ENCODE measurements around the gene DRG2. TPM values are rescaled to one million over a fixed set of nuclear protein-coding genes. Genes with fewer than 3 reads are reported as not detected.

The DRG2 gene
- total RNA-seq, 1 experiment from 2014 or later, result 34.5 TPM

DNA sequence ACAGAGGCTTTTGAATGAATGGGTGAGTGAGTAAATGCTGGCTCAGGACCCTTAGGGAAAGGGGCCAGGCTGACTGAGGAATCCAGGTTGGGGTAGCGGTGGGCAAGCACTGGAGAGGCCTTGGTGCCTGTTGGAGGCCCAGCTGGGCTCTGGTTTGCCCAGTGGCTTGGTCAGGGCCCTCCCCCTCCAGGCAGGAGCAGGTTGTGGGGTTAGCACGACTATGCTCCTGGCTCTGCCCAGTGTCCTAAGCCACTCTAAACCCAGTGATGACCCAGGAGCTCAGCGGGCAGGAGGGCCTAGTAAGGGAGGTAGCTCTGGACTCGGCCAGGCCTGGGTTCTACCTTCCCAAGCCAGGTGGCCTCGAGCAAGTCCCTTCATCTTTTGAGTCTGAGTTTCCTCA is 28.3 kb downstream of the DRG2 start:
- Mint-ChIP-seq H3K36me3 (ENCODE audit: insufficient read depth, unreplicated experiment) (no peaks in the 10 kb centered on the region), H3K27ac (ENCODE audit: unreplicated experiment) (no peak overlapping the region), H3K27me3 (ENCODE audit: unreplicated experiment) (peaks cover 18% of the 10 kb centered on the region), H3K4me3 (ENCODE audit: low read depth, unreplicated experiment) (no peak overlapping the region), H3K4me1 (ENCODE audit: low read depth, unreplicated experiment) (no peaks in the 10 kb centered on the region), H3K9me3 (ENCODE audit: low read depth, unreplicated experiment) (no peaks in the 10 kb centered on the region)
- no TSS peak for BruUV-seq (replicated peaks)
- TF ChIP-seq, protein P1, sequence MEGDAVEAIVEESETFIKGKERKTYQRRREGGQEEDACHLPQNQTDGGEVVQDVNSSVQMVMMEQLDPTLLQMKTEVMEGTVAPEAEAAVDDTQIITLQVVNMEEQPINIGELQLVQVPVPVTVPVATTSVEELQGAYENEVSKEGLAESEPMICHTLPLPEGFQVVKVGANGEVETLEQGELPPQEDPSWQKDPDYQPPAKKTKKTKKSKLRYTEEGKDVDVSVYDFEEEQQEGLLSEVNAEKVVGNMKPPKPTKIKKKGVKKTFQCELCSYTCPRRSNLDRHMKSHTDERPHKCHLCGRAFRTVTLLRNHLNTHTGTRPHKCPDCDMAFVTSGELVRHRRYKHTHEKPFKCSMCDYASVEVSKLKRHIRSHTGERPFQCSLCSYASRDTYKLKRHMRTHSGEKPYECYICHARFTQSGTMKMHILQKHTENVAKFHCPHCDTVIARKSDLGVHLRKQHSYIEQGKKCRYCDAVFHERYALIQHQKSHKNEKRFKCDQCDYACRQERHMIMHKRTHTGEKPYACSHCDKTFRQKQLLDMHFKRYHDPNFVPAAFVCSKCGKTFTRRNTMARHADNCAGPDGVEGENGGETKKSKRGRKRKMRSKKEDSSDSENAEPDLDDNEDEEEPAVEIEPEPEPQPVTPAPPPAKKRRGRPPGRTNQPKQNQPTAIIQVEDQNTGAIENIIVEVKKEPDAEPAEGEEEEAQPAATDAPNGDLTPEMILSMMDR (IDR thresholded peaks at IDR 0.05; ENCODE audit: unreplicated experiment), result no peak
- intact Hi-C loops (cut with micrococcal nuclease; ENCODE audit: unreplicated experiment), result no loop called here
- DNase-seq, result no peak
- CTCF ChIA-PET, result no interaction called here

DNA sequence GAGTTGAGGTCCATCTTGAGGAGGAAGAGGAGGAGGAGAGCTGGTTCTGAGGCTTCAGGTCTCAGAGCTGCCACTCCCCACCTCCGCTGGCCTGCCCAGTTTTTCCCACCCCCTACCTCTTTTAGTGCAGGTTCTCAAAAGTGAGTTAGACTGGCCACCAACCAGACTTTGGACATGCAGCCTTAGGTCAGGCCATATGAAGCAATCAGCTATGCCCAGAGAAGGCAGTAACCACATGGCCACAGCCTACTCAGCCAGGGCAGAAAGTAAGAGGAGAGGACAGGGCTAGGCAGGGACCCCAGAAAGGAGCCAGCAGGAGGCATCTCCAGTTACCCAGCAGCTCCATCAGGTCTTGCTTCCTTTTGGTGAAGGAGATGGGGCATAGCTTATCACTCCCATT is 29.8 kb downstream of the DRG2 start:
- intact Hi-C loops (cut with micrococcal nuclease; ENCODE audit: unreplicated experiment), result no loop called here
- CTCF ChIA-PET, result no interaction called here
- no peak for DNase-seq

DNA sequence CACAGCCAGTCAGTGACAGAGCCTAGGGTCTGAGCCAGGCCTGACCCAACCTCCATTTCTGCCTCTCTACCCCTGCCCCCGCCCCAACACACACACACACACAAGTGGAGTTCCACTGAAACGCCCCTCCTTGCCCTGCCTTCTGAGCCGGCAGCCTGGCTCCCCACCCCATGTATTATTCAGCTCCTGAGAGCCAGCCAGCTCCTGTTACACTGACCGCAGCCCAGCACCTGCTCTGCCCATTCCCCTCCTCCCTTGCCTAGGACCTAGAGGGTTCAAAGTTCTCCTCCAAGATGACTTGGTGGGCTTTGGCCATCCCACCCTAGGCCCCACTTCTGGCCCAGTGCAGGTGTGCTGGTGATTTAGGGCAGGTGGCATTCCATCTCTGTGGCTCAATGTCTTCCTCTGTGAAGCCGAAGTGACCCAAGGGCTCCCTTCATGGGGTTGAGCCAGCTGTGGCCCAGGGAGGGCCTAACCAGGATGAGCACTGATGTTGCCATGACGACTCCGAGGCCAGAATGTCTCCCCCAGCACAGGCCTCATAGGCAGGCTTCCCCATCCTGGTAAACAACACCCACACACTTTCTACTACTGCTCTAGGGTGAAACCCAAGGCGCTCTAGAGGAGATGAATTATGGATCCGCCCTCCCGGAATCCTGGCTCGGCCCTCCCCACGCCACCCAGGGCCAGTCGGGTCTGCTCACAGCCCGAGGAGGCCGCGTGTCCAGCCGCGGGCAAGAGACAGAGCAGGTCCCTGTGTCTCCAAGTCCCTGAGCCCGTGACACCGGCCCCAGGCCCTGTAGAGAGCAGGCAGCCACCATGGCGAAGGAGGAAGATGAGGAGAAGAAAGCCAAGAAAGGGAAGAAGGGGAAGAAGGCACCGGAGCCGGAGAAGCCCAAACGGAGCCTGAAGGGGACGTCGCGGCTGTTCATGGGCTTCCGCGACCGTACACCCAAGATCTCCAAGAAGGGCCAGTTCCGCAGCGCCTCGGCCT is 30.5 kb downstream of the DRG2 start:
- intact Hi-C loops (cut with micrococcal nuclease; ENCODE audit: unreplicated experiment), result no loop called here
- no peaks in the 10 kb centered on the region for H3K9me3 Mint-ChIP-seq (ENCODE audit: low read depth, unreplicated experiment)
- DNase-seq, result no peak
- CTCF ChIA-PET, result no interaction called here
- H3K36me3 Mint-ChIP-seq (ENCODE audit: insufficient read depth, unreplicated experiment), result no peaks in the 10 kb centered on the region
- H3K27me3 Mint-ChIP-seq (ENCODE audit: unreplicated experiment), result peaks cover 18% of the 10 kb centered on the region
- TF ChIP-seq, protein P1 (IDR thresholded peaks at IDR 0.05; ENCODE audit: unreplicated experiment), result no peak
- no peak overlapping the region for H3K27ac Mint-ChIP-seq (ENCODE audit: unreplicated experiment)
- H3K4me3 Mint-ChIP-seq (ENCODE audit: low read depth, unreplicated experiment), result no peak overlapping the region
- H3K4me1 Mint-ChIP-seq (ENCODE audit: low read depth, unreplicated experiment), result no peaks in the 10 kb centered on the region
- BruUV-seq (replicated peaks), result no TSS peak

More for the DNA sequence above, 29.8 kb downstream of the DRG2 start:
- no peaks in the 10 kb centered on the region for H3K4me1 Mint-ChIP-seq (ENCODE audit: low read depth, unreplicated experiment)
- TF ChIP-seq, protein P1 (IDR thresholded peaks at IDR 0.05; ENCODE audit: unreplicated experiment), result no peak
- no peak overlapping the region for H3K4me3 Mint-ChIP-seq (ENCODE audit: low read depth, unreplicated experiment)
- no peaks in the 10 kb centered on the region for H3K9me3 Mint-ChIP-seq (ENCODE audit: low read depth, unreplicated experiment)
- H3K36me3 Mint-ChIP-seq (ENCODE audit: insufficient read depth, unreplicated experiment), result no peaks in the 10 kb centered on the region
- H3K27me3 Mint-ChIP-seq (ENCODE audit: unreplicated experiment), result peaks cover 18% of the 10 kb centered on the region
- H3K27ac Mint-ChIP-seq (ENCODE audit: unreplicated experiment), result no peak overlapping the region
- no TSS peak for BruUV-seq (replicated peaks)

DNA sequence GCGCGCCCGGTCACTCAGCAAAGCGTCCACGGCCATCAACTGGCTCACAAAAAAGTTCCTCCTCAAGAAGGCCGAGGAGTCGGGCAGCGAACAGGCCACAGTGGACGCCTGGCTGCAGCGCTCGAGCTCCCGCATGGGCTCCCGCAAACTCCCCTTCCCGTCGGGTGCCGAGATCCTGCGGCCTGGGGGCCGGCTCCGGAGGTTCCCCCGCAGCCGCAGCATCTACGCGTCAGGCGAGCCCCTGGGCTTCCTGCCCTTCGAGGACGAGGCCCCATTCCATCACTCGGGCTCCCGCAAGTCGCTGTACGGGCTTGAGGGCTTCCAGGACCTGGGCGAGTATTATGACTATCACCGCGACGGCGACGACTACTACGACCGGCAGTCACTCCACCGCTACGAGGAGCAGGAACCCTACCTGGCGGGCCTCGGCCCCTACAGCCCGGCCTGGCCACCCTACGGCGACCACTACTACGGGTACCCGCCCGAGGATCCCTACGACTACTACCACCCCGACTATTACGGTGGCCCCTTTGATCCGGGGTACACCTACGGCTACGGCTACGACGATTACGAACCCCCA is 31.5 kb downstream of the DRG2 start:
- BruUV-seq (replicated peaks), result no TSS peak
- no peaks in the 10 kb centered on the region for H3K4me1 Mint-ChIP-seq (ENCODE audit: low read depth, unreplicated experiment)
- CTCF ChIA-PET, result no interaction called here
- H3K27ac Mint-ChIP-seq (ENCODE audit: unreplicated experiment), result no peak overlapping the region
- H3K4me3 Mint-ChIP-seq (ENCODE audit: low read depth, unreplicated experiment), result no peak overlapping the region
- intact Hi-C loops (cut with micrococcal nuclease; ENCODE audit: unreplicated experiment), result no loop called here
- no peaks in the 10 kb centered on the region for H3K9me3 Mint-ChIP-seq (ENCODE audit: low read depth, unreplicated experiment)
- TF ChIP-seq, protein P1 (IDR thresholded peaks at IDR 0.05; ENCODE audit: unreplicated experiment), result no peak
- H3K36me3 Mint-ChIP-seq (ENCODE audit: insufficient read depth, unreplicated experiment), result no peaks in the 10 kb centered on the region
- DNase-seq, result no peak
- peaks cover 18% of the 10 kb centered on the region for H3K27me3 Mint-ChIP-seq (ENCODE audit: unreplicated experiment)
